Smooth muscle cell (in vitro differentiated cells): Measurements from ENCODE around the gene RASAL3. TPM values are rescaled to one million over a fixed set of nuclear protein-coding genes. Genes with fewer than 3 reads are reported as not detected.

ENCODE experiments used
- DNase-seq: peaks from one replicate; lab custom pipeline; 2025; ENCODE audit not compliant: unreplicated experiment; lab: John Stamatoyannopoulos, UW
- H2AFZ ChIP-seq: fragments of 200-600 bp; sonication (generic); 2 replicates; pipeline ENCODE4 v1.6.0; 2016; ENCODE audit warnings: antibody characterized with exemption, low read depth, mild to moderate bottlenecking
- H3F3A ChIP-seq: fragments of 200-600 bp; sonication (generic); 2 replicates; pipeline ENCODE4 v1.6.0; 2017; ENCODE audit warnings: antibody characterized with exemption, low read depth
- H3K27ac ChIP-seq: fragments of 200-600 bp; sonication (generic); 2 replicates; pipeline ENCODE4 v1.5.1; 2016; ENCODE audit warnings: low read depth, mild to moderate bottlenecking
- H3K27me3 ChIP-seq: fragments of 200-600 bp; sonication (generic); 2 replicates; pipeline ENCODE4 v1.6.1; 2016; ENCODE audit warnings: low read depth, mild to moderate bottlenecking
- H3K36me3 ChIP-seq: fragments of 200-600 bp; sonication (generic); 2 replicates; pipeline ENCODE4 v1.5.1; 2016; ENCODE audit warnings: low read depth
- H3K4me1 ChIP-seq: fragments of 200-600 bp; sonication (generic); 2 replicates; pipeline ENCODE4 v1.5.1; 2016; ENCODE audit warnings: low read depth
- H3K4me2 ChIP-seq: fragments of 200-600 bp; sonication (generic); 2 replicates; pipeline ENCODE4 v1.6.0; 2016; ENCODE audit warnings: mild to moderate bottlenecking
- H3K4me3 ChIP-seq: fragments of 200-600 bp; sonication (generic); 2 replicates; pipeline ENCODE4 v1.5.1; 2016; ENCODE audit warnings: mild to moderate bottlenecking
- H3K79me2 ChIP-seq: fragments of 200-600 bp; sonication (generic); 2 replicates; pipeline ENCODE4 v1.6.0; 2016; ENCODE audit warnings: low read depth, mild to moderate bottlenecking
- H3K9ac ChIP-seq: fragments of 200-600 bp; sonication (generic); 2 replicates; pipeline ENCODE4 v1.6.0; 2016; ENCODE audit warnings: low read depth
- H3K9me3 ChIP-seq: fragments of 200-600 bp; sonication (generic); replicated peaks from 2 replicates; pipeline ENCODE4 v1.5.1; 2016; ENCODE audit warnings: low read depth
- H4K20me1 ChIP-seq: fragments of 200-600 bp; sonication (generic); 2 replicates; pipeline ENCODE4 v1.6.0; 2016; ENCODE audit warnings: low read depth
- WGBS: methylation state at CpG from one replicate; pipeline ENCODE4 v1.1.7; 2016; ENCODE audit warnings: low lambda C conversion rate; 5-methylcytosine and 5-hydroxymethylcytosine counted together
- polyA plus RNA-seq: library from polyadenylated mRNA; unstranded; fragments of >200 nt; fragmentation: Nextera tagmentation; extraction: Ambion mirVana; gene quantifications from 2 replicates; pipeline ENCODE4 v1.2.1, GENCODE V29; 2016
- total RNA-seq: library from RNA; depleted of rRNA; stranded (reverse); fragments of >200 nt; gene quantifications from 2 replicates; pipeline ENCODE4 v1.2.3, GENCODE V29; 2014
- TF ChIP-seq, protein P1 (sequence below): fragments of 200-600 bp; sonication (generic); IDR thresholded peaks from 2 replicates; pipeline ENCODE4 v1.5.1; 2017; ENCODE audit warnings: borderline replicate concordance, mild to moderate bottlenecking, antibody characterized with exemption; ENCODE audit not compliant: insufficient read depth, poor library complexity, severe bottlenecking

RASAL3 gene
- total and polyA plus RNA-seq, 2 experiments from 2014 or later, result 0.24 TPM; not detected in 1

DNA sequence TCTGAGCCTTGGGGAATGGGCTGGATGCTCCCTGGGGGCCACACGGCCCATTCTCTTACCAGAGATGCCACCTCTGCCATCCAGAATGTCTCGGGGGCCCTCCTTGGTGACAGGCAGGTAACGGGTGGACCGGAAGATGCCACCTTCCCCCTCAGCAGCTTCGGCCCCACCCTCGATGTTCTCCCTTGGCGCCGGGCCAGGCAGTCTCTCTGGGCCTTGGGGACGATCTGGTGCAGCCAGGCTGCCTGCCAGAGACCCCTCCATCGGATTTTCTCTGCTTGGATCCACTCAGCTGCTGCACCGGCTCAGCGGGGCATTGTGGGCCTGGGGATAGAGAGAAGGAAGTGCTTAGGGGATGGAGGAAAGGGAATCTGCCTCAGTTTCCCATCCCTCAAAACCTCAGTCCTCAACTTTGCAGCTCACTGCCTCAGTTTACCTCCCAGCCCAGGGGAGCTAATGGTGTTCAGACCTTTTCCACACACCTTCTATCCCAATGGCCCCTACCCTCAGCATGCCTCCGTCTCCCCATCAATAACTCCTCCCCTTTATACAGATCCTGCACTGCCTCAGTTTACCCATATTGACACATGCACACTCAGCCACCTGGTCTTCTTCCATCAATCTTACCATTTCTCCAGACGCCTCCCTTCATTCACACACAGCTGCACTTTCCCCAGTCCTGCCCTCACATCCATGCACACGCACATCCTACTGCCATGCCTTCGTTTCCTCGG lies 16.1 kb downstream of the RASAL3 start:
- Histone ChIP-seq H3K79me2 (no peaks in the 10 kb centered on the region), H3K36me3 (no peaks in the 10 kb centered on the region), H3K9ac (no peak overlapping the region), H4K20me1 (no peaks in the 10 kb centered on the region), H3K27me3 (peaks cover 4% of the 10 kb centered on the region), H3K9me3 (no peaks in the 10 kb centered on the region), H3K4me3 (peak overlapping the region; percentile 65), H3K4me1 (no peaks in the 10 kb centered on the region), H2AFZ (no peak overlapping the region), H3K27ac (no peak overlapping the region), H3K4me2 (no peak overlapping the region), H3F3A (peaks cover 15% of the 10 kb centered on the region)
- WGBS, result 73% methylated on average over 17 of the region's 17 CpGs
- no peak for DNase-seq
- TF ChIP-seq, protein P1, sequence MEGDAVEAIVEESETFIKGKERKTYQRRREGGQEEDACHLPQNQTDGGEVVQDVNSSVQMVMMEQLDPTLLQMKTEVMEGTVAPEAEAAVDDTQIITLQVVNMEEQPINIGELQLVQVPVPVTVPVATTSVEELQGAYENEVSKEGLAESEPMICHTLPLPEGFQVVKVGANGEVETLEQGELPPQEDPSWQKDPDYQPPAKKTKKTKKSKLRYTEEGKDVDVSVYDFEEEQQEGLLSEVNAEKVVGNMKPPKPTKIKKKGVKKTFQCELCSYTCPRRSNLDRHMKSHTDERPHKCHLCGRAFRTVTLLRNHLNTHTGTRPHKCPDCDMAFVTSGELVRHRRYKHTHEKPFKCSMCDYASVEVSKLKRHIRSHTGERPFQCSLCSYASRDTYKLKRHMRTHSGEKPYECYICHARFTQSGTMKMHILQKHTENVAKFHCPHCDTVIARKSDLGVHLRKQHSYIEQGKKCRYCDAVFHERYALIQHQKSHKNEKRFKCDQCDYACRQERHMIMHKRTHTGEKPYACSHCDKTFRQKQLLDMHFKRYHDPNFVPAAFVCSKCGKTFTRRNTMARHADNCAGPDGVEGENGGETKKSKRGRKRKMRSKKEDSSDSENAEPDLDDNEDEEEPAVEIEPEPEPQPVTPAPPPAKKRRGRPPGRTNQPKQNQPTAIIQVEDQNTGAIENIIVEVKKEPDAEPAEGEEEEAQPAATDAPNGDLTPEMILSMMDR, result no peak

- Histone ChIP-seq H3K9me3 (no peaks in the 10 kb centered on the region), H3K36me3 (no peaks in the 10 kb centered on the region), H3K4me2 (no peak overlapping the region), H4K20me1 (no peaks in the 10 kb centered on the region), H3K4me1 (no peaks in the 10 kb centered on the region), H3F3A (peaks cover 15% of the 10 kb centered on the region), H3K79me2 (no peaks in the 10 kb centered on the region), H3K27me3 (no peaks in the 10 kb centered on the region), H3K27ac (no peak overlapping the region), H3K9ac (no peak overlapping the region), H2AFZ (no peak overlapping the region), H3K4me3 (no peak overlapping the region)
- DNase-seq, result no peak
- 89% methylated on average over 4 of the region's 4 CpGs for WGBS
- TF ChIP-seq, protein P1, result no peak
Observed at GRCh38 chr19:15447057-15447456, 17.3 kb downstream of the RASAL3 start.

- Histone ChIP-seq H3K4me3 (no peak overlapping the region), H3K4me1 (no peaks in the 10 kb centered on the region), H3K4me2 (no peak overlapping the region), H3K9ac (no peak overlapping the region), H3F3A (peaks cover 5% of the 10 kb centered on the region), H2AFZ (no peak overlapping the region), H3K27me3 (no peaks in the 10 kb centered on the region), H3K79me2 (no peaks in the 10 kb centered on the region), H3K36me3 (no peaks in the 10 kb centered on the region), H4K20me1 (no peaks in the 10 kb centered on the region), H3K9me3 (no peaks in the 10 kb centered on the region), H3K27ac (no peak overlapping the region)
- DNase-seq, result no peak
- TF ChIP-seq, protein P1, result no peak
- WGBS, result 82% methylated on average over 7 of the region's 7 CpGs
Observed at GRCh38 chr19:15445807-15446376, 18.5 kb downstream of the RASAL3 start.
